ENCODE results near the gene VPS52. TPM values are rescaled to one million over a fixed set of nuclear protein-coding genes. Genes with fewer than 3 reads are reported as not detected.
"Not testable (repeated sequence)": the region's sequence is repeated elsewhere in the genome, so short reads cannot be mapped to it uniquely, and the experiment has no call there.

The VPS52 gene
- total RNA-seq, 1 donor from 2014 or later: 26.6 TPM

DNA sequence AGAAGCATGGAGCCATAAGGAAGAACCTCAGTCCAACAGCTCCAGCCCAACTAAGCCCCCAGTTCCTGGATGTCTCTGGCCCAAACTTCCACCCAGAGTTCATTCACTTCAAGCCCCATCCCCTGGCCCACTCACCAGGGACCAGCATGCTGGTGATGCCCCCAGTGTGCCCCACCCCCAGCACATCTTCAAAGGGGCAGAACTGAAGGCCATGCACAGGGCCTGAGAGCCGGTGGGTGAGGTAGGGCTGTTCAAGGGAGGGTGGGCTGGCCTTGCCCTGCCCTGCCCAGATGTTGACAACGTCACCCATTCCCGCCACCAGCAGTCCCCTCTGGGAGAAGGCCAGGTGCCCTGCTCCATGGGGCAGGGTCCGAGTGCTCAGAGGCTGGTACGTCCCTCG, 8.9 kb upstream of the VPS52 start:
- no peak for DNase-seq (ENCODE audit: low read depth in 2 of 2)

DNA sequence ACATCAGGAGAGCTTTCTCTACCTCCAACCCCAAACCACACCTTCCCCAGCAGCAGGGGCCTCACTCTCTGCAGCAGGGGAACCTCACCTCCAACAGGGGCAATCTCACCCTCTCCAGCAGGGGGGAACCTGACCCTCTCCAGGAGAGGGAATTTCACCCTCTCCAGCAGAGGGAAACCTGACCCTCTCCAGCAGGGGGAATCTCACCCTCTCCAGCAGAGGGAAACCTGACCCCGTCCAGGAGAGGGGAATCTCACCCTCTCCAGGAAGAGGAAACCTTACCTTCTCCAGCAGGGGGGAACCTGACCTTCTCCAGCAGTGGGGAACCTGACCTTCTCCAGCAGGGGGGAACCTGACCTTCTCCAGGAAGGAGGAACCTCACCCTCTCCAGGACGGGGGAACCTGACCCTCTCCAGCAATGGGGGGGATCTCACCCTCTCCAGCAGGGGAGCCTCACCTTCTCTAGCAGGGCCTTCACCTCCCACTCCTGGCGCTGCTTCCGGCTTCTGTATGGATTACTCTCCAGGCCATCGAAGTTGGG, 8.4 kb upstream of the VPS52 start:
- peak; percentile 76 for DNase-seq (ENCODE audit: low read depth in 2 of 2)

DNA sequence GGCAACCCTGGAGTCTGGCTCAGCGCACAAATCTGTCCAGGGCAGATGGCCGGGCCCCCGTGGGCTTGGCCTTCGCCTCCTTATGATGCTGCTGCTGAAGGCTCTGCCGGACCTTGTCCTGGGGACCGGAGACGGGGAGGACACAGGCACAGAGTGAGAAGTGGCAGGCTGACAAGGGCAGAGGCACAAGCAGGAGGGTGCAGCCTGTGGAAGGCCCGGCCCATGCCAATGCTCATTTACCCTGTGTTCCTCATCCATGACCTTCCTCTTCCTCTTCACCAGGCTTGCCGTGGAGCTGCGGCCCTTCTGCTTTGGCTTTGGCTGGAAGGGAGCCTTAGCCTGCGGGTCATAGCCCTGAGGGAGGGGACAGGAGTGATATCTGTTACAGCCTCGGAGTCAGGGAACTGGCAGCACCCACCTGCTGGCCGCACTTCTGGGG, 7.6 kb upstream of the VPS52 start:
- DNase-seq (ENCODE audit: low read depth in 2 of 2): no peak

GRCh38 chr6:33278810-33279209, 7.1 kb upstream of the VPS52 start:
- DNase-seq (ENCODE audit: low read depth in 2 of 2): no peak

- DNase-seq (ENCODE audit: low read depth in 2 of 2): no peak
Measured at GRCh38 chr6:33278392-33278741, 6.7 kb upstream of the VPS52 start.

- DNase-seq (ENCODE audit: low read depth in 2 of 2): peak in 1 of 2 donors; percentile 25
Measured at GRCh38 chr6:33277663-33278391, 6.2 kb upstream of the VPS52 start.

- DNase-seq (ENCODE audit: low read depth in 2 of 2): peak; percentile 68 to 75
Measured at GRCh38 chr6:33276864-33277662, 5.4 kb upstream of the VPS52 start, which contains the start of gene B3GALT4. B3GALT4 (plus strand) TSS chr6:33277123; CDS start chr6:33277420, 297 bp downstream.

DNA sequence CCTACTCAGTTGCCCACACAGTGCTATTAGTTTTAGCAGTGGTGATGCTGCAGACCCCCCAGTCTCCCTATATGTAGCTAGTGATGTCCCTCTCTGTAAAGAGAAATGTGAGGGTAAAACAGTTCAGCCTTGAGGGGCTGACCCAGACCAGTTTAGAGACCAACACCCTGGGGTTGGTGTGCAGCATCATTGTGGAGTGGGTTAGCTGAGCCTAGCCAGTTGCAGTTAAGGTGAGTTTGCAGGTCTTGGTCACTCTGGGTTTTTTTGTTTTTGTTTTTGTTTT, 4.8 kb upstream of the VPS52 start:
- no peak for DNase-seq (ENCODE audit: low read depth in 2 of 2)

- not testable (repeated sequence) for DNase-seq (ENCODE audit: low read depth in 2 of 2)
Measured at GRCh38 chr6:33275795-33276580, 4.3 kb upstream of the VPS52 start.

DNA sequence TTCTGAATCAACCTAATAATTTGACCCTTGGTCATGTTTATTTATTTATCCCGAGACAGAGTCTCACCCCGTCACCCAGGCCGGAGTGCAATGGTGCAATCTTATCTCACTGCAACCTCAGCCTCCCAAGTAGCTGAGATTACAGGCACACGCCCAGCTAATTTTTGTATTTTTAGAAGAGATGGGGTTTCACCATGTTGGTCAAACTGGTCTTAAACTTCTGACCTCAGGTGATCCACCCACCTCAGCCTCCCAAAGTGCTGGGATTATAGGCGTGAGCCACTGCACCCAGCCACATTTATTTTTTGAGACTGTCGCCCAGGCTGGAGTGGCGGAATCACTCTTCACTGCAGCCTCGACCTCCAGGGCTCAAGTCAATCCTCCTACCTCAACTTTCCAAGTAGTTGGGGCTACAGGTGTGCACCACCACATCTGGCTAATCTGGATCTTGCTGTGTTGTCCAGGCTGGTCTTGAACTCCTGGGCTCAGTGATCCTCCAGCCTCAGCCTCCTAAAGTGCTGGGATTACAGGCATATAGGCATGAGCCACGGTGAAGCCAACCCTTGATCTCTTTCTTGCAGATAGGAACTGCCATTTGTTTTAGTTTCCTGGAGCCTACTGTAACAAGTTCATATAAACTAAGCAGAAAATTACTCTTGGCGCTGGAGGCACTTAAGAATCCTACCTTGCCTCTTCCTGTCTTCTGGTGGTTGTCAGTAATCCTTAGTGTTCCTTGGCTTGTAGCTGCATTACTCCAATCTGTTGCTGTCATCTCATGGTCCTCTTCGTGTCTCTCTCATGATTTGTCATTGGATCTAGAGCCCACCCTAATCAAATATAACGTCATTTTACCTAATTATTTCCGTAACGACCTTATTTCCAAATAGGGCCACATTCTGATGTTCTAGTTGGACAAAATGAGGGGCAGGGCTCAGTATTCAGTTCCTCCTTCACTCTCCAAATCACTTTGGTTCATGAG, 2.5 kb upstream of the VPS52 start:
- no peak for DNase-seq (ENCODE audit: low read depth in 2 of 2)

DNA sequence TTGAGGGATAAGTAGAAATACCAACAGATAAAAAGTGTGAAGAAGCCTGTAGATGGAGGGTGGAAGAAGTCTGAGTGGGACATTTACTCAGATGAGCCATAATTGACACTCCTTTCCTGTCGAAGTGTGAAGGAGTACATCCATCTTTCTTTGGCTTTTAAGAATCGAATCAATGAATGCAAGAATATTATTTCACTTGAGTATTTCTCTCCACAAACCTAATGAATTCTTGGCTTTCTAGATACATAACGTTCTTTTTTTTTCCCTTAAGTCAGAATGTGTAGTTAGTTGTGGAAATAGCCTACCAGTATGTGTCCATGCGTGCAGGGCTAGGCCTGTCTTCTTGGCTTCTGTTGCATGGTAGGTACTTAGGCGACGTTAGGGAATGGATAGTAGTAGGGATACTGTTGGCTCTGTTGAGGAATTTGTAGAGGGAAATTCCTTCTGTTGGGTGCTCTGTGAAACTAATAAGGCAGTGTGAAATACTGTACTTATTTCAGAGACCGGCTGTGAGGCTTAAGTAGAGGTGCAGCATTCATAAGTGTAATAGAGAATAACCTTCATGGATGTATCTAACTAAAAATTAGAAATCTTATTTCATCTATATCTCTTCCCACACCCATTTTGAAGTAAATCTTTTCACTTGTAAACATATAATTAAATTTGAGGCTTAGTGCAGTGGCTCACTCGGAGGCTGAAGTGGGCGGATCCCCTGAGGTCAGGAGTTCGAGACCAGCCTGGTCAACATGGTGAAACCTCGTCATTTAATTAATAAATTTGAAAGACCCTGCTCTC, 1.6 kb upstream of the VPS52 start:
- no peak for DNase-seq (ENCODE audit: low read depth in 2 of 2)

GRCh38 chr6:33272275-33273128, 826 bp upstream of the VPS52 start:
- DNase-seq (ENCODE audit: low read depth in 2 of 2): no peak

DNA sequence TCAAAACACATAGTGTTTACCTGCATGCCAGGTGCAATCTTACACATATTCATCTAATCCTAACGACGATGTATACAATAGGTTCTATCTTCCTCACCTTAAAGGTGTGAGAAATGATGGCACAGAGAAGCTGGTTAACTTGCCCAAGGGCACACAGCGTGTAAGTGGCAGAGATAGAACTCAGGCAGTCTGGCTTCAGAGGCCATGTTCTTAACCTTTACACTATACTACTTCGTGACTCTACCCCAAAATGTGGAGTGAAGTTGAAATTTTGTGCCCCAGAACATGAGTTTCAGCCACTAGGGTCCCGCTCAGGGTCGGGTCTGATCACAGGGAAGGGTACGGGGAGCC, 584 bp downstream of the VPS52 start:
- no peak for DNase-seq (ENCODE audit: low read depth in 2 of 2)

- no peak for DNase-seq (ENCODE audit: low read depth in 2 of 2)
Measured at GRCh38 chr6:33264015-33264414, 7.7 kb downstream of the VPS52 start.

- not testable (repeated sequence) for DNase-seq (ENCODE audit: low read depth in 2 of 2)
Measured at GRCh38 chr6:33262490-33262889, 9.2 kb downstream of the VPS52 start.

GRCh38 chr6:33259032-33259431, 12.6 kb downstream of the VPS52 start:
- DNase-seq (ENCODE audit: low read depth in 2 of 2): no peak

- no peak for DNase-seq (ENCODE audit: low read depth in 2 of 2)
Measured at GRCh38 chr6:33254591-33254990, 17.1 kb downstream of the VPS52 start.

DNA sequence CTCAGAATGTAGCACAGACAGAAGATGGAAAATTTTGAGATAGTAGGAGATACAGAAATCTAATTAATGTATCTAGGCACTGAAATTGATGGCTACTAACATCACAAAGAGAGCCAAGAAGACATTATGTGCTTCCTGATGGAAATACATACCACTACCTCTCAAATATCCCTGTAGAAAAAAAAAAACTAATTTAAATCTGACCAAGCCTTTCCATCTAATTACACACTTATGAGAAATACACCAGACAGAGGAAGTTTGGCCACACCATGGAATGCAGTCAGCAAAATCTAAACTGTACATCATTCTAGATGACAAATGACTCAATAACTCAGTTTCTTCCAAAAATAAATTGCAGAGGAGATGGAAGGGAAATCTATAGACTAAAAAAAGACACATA, 18.9 kb downstream of the VPS52 start:
- no peak for DNase-seq (ENCODE audit: low read depth in 2 of 2)

DNA sequence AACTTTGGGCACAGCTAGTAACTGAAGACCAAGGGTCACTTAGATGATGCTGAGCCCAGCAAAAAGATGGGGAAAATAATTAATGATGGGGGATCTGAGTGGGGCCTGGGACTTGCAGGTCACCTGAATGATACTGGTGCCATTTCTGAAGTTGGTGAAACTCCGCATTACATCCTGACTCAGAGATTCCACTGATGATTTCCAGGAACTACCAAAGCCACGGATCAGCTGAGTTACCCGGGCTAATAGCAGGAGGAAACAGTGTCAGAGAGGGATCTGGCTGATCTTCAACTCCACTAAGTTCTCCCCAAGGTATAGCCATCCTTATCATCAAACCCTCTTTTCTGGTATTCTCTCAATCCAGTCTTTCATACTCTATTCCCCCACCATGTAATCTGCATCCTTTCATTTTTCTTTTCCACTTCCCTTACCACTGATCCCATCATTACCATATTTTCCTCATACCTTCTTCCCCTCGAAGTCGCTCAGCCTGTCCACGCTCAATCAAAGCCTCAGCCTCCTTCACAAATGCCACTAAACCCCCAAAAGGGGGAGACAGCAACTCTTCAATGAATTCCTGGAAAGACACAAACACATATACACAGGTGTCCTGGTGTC, 20.2 kb downstream of the VPS52 start:
- DNase-seq (ENCODE audit: low read depth in 2 of 2): no peak

Data from lung microvascular endothelial cell (primary cell).